Kidney glomerular epithelial cell (primary cell): ENCODE data around the gene FBRS.

Experiments used
- DNase-seq: peaks from one replicate; lab custom pipeline; 2025; lab: John Stamatoyannopoulos, UW

FBRS gene

DNA sequence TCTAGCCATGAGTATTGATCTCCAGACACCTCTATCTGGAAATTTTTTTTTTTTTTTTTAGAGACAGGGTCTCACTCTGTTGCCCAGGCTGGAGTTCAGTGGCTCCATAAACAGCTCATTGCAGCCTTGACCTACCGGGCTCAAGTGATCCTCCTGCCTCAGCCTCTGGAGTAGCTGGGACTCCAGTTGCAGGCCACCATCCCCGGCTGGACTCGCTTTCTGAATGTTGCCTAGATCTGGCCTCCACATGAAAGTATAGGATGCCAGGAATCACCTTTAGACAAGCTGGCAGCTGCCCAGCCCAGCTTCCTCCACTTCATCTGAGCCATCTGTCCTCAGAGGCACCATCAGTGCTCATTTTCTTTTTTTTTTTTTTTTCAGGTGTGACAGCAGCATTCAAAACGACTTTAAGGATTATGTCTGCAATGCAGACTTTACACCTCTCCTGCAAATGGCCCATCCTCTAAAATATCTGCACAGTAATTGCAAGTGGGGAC lies 13.8 kb upstream of the FBRS start:
- DNase-seq, result no peak

- no peak for DNase-seq
Observed at GRCh38 chr16:30645727-30646126, 12.5 kb upstream of the FBRS start.

- DNase-seq, result no peak
Observed at GRCh38 chr16:30647274-30647571, 11.0 kb upstream of the FBRS start.

- DNase-seq, result no peak
Observed at GRCh38 chr16:30649725-30650368, 8.4 kb upstream of the FBRS start.

DNA sequence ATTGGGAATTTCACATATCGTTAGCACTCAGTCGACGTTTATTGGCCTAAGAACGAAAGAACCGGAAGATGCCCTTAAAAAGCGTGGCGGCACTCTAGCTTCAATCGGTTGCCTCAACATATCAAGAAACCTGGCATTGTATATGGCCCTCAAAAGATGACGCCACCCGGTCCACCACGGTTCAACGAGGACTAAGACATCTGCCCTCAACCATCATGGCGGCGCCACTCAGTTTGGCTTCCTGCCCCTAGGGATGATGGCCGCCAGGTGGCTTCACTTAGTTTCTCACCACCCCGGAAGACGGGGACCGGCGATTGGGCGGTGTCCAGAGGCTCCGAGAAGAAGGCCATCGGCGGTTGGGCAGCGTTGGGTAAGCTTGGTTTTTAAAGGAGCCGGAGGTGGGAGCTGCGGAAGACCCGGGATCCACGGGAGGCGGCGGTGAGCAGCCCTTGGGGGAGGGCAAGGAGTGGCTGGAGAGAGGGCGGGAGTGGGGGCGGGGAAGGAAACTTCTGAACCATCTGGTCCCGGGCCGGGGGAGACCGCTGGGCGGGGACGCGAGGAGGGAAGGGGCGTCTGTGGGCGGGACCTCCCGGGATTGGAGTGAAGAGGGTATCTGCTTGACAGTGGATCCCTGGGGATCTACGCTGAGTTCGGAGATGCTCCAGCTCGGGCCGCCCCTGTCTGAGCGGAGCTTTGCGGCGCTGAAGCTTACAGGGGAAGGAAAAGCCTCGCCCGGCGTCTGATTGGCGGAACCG lies 7.7 kb upstream of the FBRS start, which contains the start of gene PRR14:
Gene PRR14, plus strand, starts transcription at position 592 of the 755 bp plus-strand sequence. CDS start 686 bp downstream, outside the sequence.
- DNase-seq, result peak; percentile 99

DNA sequence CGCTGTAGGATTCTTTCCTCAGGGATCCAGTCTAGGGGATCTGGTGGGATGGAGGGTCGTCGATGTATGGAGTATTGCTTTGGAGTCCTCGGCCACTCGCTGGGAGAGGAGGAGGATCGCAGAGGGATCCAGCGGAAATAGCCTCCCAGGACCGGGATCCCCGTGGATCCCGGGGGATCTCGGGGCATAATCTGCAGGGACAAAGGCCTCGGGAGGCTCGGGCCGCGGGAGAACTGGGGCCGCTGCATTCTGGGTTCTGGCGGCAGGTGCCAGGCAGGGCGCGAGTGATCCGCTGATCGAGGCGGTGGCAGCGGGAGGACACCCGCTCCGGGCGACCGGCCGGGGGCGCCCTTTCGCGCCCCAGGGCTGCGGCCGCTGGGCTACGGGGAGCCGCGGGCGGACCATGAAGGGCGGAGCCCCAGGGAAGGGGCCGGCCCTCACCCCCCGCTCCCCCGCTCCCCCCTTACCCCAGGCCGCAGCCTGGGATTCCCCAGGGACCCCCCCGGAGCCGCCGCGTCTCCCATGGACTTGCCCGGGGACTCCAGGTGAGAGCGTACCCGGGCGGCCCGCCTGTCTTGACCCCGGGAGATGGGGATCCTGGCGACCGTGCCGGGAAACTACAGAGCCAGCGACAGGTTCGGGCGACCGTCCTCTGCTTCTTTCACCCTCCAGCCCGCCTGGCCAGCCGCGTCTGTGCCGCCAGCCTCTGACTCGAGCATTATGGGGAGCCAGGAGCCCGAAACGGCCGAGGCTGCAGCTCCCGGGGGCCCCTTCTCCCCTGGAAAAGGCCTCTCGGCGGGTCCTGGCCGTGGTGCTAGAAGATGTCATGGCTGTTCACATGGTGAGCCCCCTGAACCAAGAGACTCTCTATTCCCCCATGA lies 6.9 kb upstream of the FBRS start:
- DNase-seq, result peak; percentile 58

DNA sequence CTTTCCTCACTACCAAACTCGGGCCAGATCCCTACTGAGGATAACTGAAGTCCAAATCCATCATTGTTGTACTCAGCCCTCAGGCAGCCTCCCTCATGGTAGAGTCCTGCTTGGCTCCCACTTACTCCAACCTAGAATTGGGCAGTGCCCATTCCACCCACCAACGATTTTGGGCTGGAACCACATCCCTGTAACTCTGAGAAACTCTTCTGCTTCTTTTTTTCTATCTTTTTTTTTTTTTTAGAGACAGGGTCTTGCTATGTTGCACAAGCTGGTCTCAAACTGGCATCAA lies 6.3 kb upstream of the FBRS start:
- DNase-seq, result no peak

DNA sequence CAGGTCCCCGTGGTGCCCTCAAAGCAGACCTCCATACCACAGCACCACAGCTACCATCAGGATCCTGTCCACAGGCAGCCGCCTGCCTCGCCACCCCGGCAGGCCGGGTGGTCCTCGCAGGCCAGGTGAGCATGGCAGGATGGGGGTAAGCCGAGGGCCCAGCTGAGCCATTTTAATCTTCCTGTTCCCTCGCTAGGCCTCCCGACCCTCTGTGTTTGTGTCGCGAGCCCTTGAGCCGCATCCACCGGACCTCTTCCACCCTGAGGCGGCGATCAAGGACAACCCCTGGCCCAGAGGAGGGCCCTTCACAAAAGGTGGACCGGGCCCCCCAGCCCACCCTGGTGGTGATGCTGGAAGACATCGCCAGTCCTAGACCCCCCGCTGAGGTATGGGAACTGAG lies 5.5 kb upstream of the FBRS start:
- no peak for DNase-seq

- no peak for DNase-seq
Observed at GRCh38 chr16:30654856-30655255, 3.4 kb upstream of the FBRS start.

DNA sequence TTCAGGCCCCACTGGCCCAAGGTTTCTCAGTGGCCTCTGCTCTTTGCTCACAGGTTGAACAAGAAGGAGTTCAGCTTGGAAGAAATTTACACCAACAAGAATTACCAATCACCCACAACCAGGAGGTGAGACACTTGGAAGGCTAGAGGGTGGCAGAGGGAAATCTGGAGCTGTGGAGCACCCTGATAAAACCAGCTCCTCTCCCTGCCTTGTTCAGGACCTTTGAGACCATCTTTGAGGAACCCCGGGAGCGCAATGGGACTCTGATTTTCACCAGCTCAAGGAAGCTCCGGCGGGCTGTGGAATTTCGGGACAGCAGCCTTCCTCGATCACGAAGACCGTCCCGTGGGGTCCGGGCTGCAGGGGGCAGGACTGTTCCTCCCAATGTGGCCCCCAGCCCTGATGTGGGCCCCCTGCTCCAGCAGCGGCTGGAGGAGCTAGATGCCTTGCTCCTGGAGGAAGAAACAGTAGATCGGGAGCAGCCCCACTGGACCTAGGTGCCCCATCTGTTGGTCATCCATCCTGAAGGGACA lies 2.4 kb upstream of the FBRS start:
- DNase-seq, result no peak

DNA sequence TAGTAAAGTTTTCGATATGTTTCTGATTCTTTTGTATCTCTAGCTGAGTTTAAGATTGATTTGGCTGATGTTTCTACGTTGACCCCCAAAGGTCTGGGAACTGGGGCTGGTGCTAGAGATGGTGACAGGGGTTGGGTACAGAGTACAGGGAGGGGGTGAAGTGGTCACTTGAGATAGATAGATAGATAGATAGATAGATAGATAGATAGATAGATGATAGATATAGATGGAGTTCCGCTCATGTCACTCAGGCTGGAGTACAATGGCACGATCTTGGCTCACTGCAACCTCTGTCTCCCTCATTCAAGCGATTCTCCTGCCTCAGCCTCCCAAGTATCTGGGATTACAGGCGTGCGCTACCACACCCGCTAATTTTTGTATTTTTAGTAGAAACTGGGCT lies 1.8 kb upstream of the FBRS start:
- no peak for DNase-seq

GRCh38 chr16:30656974-30657865 lies 1.0 kb upstream of the FBRS start:
- peak; percentile 59 for DNase-seq

- peak; percentile 95 for DNase-seq
Observed at GRCh38 chr16:30658731-30659506, 688 bp downstream of the FBRS start.

DNA sequence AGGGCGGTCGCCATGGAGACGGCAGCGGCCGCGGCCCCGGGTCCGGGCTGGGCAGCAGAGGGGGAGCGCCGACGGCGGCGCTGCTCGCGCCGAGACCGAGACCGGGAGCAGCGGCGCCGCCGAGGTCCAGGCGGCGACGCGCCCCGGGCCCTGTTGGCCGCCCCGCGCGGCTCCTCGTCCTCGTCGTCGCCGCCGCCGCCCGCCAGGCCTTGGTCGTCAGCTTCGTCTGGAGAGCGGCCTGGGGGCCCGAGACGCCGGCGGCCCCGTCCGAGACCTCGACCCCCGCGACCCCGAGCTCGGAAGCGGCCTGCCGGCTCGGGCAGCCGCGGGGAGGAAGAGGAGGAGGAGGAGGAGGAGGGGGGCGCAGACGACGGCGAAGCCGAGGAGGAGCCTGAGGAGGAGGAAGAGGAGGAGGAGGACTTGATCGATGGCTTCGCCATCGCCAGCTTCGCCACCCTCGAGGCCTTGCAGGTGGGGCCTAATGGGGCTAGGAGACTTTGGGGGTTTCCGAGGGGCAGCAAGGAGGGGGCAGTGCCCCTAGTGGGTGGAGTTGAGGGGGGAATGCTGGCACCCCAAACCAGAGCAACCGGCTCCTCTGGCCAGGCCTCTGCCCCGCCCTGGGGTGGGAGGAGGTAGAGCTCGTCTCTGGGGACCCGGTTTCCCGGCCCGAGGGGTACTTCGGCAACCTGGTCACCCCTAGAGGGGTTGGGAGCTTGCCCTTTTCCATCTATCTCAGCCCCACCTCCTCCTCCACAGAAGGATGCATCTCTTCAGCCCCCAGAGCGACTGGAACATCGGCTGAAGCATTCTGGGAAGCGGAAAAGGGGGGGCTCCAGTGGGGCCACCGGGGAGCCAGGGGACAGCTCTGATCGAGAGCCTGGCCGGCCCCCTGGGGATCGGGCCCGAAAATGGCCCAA lies 1.5 kb downstream of the FBRS start:
- no peak for DNase-seq

DNA sequence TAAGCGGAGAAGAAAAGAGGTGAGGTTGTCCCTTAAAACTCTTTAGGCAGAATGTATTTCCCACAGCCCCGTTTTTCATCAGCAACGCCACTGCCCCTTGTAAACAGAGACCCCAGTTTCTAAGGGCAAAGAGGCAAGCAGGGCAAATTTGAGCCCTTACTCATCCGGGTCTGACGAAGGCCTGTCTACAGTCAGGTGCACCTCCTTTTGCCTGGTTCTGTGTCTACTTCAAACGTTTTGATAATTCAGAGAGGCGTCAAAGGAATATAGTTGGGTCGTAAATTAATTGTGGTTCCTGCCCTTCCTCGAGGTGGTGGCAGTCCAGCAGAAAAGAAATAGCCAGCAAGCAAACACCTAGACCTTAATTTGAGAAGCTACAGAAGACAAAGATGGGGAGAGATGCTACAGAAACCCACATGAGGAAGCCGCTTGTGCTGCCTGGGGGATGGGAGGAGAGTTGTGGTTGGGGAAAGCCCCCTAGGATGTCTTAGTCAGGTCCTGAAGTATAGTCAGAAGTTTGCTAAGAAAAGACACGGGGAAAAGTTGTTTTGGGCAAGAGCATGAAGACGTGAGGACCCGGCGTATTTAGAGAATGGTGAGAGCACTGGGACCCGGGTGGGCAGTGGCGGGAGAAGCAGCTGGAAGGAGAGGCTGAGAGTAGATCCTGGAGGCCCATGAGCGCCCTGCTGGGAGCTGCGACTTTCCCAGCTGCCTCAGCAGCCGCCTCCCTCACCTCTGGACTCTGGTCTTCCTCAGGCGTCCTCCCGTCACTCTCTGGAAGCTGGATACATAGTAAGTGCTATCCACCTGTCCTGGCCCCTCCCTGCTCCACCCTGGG lies 2.4 kb downstream of the FBRS start:
- no peak for DNase-seq

- no peak for DNase-seq
Observed at GRCh38 chr16:30662449-30662848, 4.2 kb downstream of the FBRS start.

- DNase-seq, result no peak
Observed at GRCh38 chr16:30663038-30663437, 4.8 kb downstream of the FBRS start.

GRCh38 chr16:30663820-30664219 lies 5.6 kb downstream of the FBRS start:
- no peak for DNase-seq

DNA sequence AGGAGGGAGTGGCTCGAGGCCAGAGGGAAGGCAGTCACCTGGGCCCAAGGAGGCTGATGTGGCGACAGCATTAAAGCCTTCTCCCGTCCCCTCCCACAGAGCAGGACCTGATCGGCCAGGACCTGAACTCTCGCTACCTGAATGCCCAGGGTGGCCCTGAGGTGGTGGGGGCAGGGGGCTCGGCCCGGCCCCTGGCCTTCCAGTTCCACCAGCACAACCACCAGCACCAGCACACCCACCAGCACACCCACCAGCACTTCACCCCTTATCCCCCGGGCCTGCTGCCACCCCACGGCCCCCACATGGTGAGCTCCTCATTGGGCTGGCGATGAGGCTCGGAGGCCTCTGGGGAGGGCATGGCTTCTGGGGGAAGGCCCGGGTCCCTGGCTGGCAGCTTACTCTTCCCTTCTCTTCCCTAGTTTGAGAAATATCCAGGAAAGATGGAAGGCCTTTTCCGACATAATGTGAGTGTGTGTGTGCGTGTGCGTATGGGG lies 6.4 kb downstream of the FBRS start:
- DNase-seq, result no peak
